GM12878 (cell line): ENCODE measurements around the gene IDS. TPM values are rescaled to one million over a fixed set of nuclear protein-coding genes. Genes with fewer than 3 reads are reported as not detected.
"Not testable (repeated sequence)": the region's sequence is repeated elsewhere in the genome, so short reads cannot be mapped to it uniquely, and the experiment has no call there.

ENCODE experiments used
- ATAC-seq: fragments of 200-7000 bp; cut with Tn5 transposase; 3 replicates; pipeline ENCODE4 v1.9.1; 2020; ENCODE audit warnings: mild to moderate bottlenecking, moderate library complexity
- BruUV-seq: library from RNA; stranded (reverse); fragments of 400-500 nt; replicated peaks from 2 replicates; lab custom pipeline; 2021; lab: Mats Ljungman, UMichigan
- CTCF ChIA-PET: fragments of 300-600 bp; sonication (Branson Sonifier 250); formaldehyde crosslinking; extraction: SDS; loops from one replicate; lab custom pipeline; 2021; ENCODE audit warnings: inconsistent platforms; lab: Yijun Ruan, JAX
- POLR2A ChIA-PET: fragments of 350-600 bp; formaldehyde crosslinking; extraction: SDS; loops from one replicate; lab custom pipeline; 2021; ENCODE audit warnings: inconsistent platforms; lab: Charles Lee
- RAD21 ChIA-PET: fragments of 300-600 bp; sonication (Branson Sonifier 250); formaldehyde crosslinking; loops from one replicate; lab custom pipeline; 2023; ENCODE audit warnings: antibody characterized with exemption; ENCODE audit not compliant: unreplicated experiment; lab: Charles Lee
- SMC1A ChIA-PET: fragments of 300-600 bp; sonication (Branson Sonifier 250); formaldehyde crosslinking; loops from one replicate; lab custom pipeline; 2023; ENCODE audit not compliant: unreplicated experiment, uncharacterized antibody; lab: Charles Lee
- DNase-seq: peaks from one replicate; pipeline ENCODE4 v3.0.0-alpha.2; 2011; ENCODE audit warnings: low read depth, low spot score
- FAIRE-seq: peaks from 3 replicates; lab custom pipeline; 2011; peaks lifted over from hg19 to GRCh38; lab: Jason Lieb, UNC
- H2AFZ ChIP-seq: 2 replicates; pipeline ENCODE4 v1.6.0; 2011; ENCODE audit warnings: low read depth, low read length, control low read depth; ENCODE audit not compliant: control insufficient read depth
- H3K27ac ChIP-seq: 2 replicates; pipeline ENCODE4 v1.5.1; 2011; ENCODE audit warnings: control low read depth; ENCODE audit not compliant: control insufficient read depth, insufficient read depth
- H3K27me3 ChIP-seq, 2 experiments: replicated peaks in 1 of 2; 2 replicates each; pipeline versions ENCODE4 v1.6.0 to v1.6.1; 2011; ENCODE audit warnings: low read length in 1 of 2; ENCODE audit not compliant: control insufficient read depth in 2 of 2, insufficient read depth in 2 of 2
- H3K36me3 ChIP-seq, 2 experiments: 2 replicates each; pipeline ENCODE4 v1.5.1; 2011; ENCODE audit warnings: low read length in 1 of 2; ENCODE audit not compliant: control insufficient read depth in 2 of 2, insufficient read depth in 2 of 2
- H3K4me1 ChIP-seq: 2 replicates; pipeline ENCODE4 v1.6.1; 2011; ENCODE audit warnings: mild to moderate bottlenecking, low read length, moderate library complexity, mixed read lengths; ENCODE audit not compliant: control insufficient read depth, insufficient read depth
- H3K4me2 ChIP-seq: 2 replicates; pipeline ENCODE4 v1.6.0; 2011; ENCODE audit warnings: control low read depth; ENCODE audit not compliant: control insufficient read depth, insufficient read depth
- H3K4me3 ChIP-seq: fragments of 200-600 bp; sonication (generic); 2 replicates; pipeline ENCODE4 v1.5.1; 2016
- H3K79me2 ChIP-seq: 2 replicates; pipeline ENCODE4 v1.6.0; 2011; ENCODE audit warnings: low read length; ENCODE audit not compliant: control insufficient read depth, insufficient read depth
- H3K9ac ChIP-seq: 2 replicates; pipeline ENCODE4 v1.8.0; 2011; ENCODE audit warnings: low read length, control low read depth, mixed read lengths; ENCODE audit not compliant: control insufficient read depth, insufficient read depth
- H3K9me3 ChIP-seq: replicated peaks from 3 replicates; pipeline ENCODE4 v1.5.1; 2011; ENCODE audit warnings: mild to moderate bottlenecking, low read length; ENCODE audit not compliant: control insufficient read depth, insufficient read depth
- H4K20me1 ChIP-seq: 2 replicates; pipeline ENCODE4 v1.6.0; 2011; ENCODE audit not compliant: control insufficient read depth, insufficient read depth
- WGBS: methylation state at CpG from one replicate; pipeline ENCODE4 v1.1.6; 2016; ENCODE audit warnings: low lambda C conversion rate; ENCODE audit not compliant: insufficient replicate concordance, insufficient coverage; ENCODE audit errors: missing lambda C conversion rate; 5-methylcytosine and 5-hydroxymethylcytosine counted together
- in situ Hi-C: fragments of 300-500 bp; cut with MboI; formaldehyde crosslinking; loops from 9 replicates; pipeline ENCODE4 v1.14.3; 2018; ENCODE audit warnings: mixed read lengths
- intact Hi-C: fragments of 100-400 bp; cut with micrococcal nuclease; formaldehyde crosslinking; loops from one replicate; pipeline ENCODE4 v1.14.2; 2022; ENCODE audit not compliant: unreplicated experiment
- polyA plus RNA-seq, 11 experiments: library from polyadenylated mRNA; depleted of rRNA in 4 of 11; unstranded in 6 of 11; stranded (reverse) in 5 of 11; fragments of >200 nt; fragmentation: Nextera tagmentation in 4 of 11; fragmentation: Illumina TruSeq in 1 of 11; extraction: Ambion mirVana in 4 of 11; extraction: Trizol in 1 of 11; gene quantifications; 1 replicate in 1 of 11; 2 replicates in 10 of 11; pipeline versions ENCODE4 v1.2.1 to v1.2.3, GENCODE V29; 2011 to 2016; ENCODE audit warnings: inconsistent platforms in 2 of 11, missing spikeins in 2 of 11, low read depth in 1 of 11
- total RNA-seq, 4 experiments: library from RNA; depleted of rRNA in 3 of 4; stranded (reverse); fragments of >200 nt in 3 of 4; fragmentation: Illumina TruSeq in 1 of 4; extraction: Trizol in 1 of 4; gene quantifications; 2 replicates each; pipeline versions ENCODE4 v1.2.1 to v1.2.3, GENCODE V29; 2013 to 2021

IDS gene
- total and polyA plus RNA-seq, 10 of the 15 experiments (the other 5 are each of a cell fraction or from before 2014, with no cell fraction given), result 6.1 to 79.1 (median 51.7) TPM

GRCh38 chrX:149551245-149551938 is 46.3 kb upstream of the IDS start:
- DNase-seq, H2AFZ ChIP-seq, H3K79me2 ChIP-seq, H3K36me3 ChIP-seq, intact Hi-C loops, in situ Hi-C loops, FAIRE-seq, H4K20me1 ChIP-seq, H3K27ac ChIP-seq, SMC1A ChIA-PET, CTCF ChIA-PET, RAD21 ChIA-PET, H3K4me1 ChIP-seq, H3K27me3 ChIP-seq, H3K9me3 ChIP-seq, BruUV-seq, H3K9ac ChIP-seq, H3K4me2 ChIP-seq, POLR2A ChIA-PET, H3K4me3 ChIP-seq: not testable (repeated sequence)
- ATAC-seq, result peak; percentile 71
- no CpG with 5 or more reads among the region's 4 CpGs for WGBS

- POLR2A ChIA-PET, H3K4me2 ChIP-seq, BruUV-seq, CTCF ChIA-PET, SMC1A ChIA-PET, H3K4me3 ChIP-seq, H3K79me2 ChIP-seq, DNase-seq, intact Hi-C loops, H3K9me3 ChIP-seq, H3K27me3 ChIP-seq, H3K4me1 ChIP-seq, H2AFZ ChIP-seq, H3K9ac ChIP-seq, RAD21 ChIA-PET, in situ Hi-C loops, H4K20me1 ChIP-seq, H3K27ac ChIP-seq, H3K36me3 ChIP-seq: not testable (repeated sequence)
- WGBS, result 40% methylated on average over 1 of the region's 1 CpG
- FAIRE-seq (peak; percentile 81), ATAC-seq (peak; percentile 8)
Measured at GRCh38 chrX:149550454-149550853, 45.3 kb upstream of the IDS start.

GRCh38 chrX:149549701-149550100 is 44.6 kb upstream of the IDS start, which contains the start of gene HSFX3:
Gene HSFX3 (minus strand): TSS chrX:149549924. CDS start chrX:149549852, 72 bp downstream.
- BruUV-seq, FAIRE-seq, RAD21 ChIA-PET, H3K4me3 ChIP-seq, H4K20me1 ChIP-seq, SMC1A ChIA-PET, H3K27ac ChIP-seq, POLR2A ChIA-PET, DNase-seq, intact Hi-C loops, H3K4me2 ChIP-seq, H3K9ac ChIP-seq, in situ Hi-C loops, H3K36me3 ChIP-seq, CTCF ChIA-PET, H3K79me2 ChIP-seq, H3K27me3 ChIP-seq, H3K4me1 ChIP-seq, H3K9me3 ChIP-seq, H2AFZ ChIP-seq, ATAC-seq: not testable (repeated sequence)
- WGBS, result 87% methylated on average over 2 of the region's 6 CpGs

GRCh38 chrX:149547782-149548181 is 42.7 kb upstream of the IDS start:
- BruUV-seq, result not testable (repeated sequence)

More at GRCh38 chrX:149547782-149548181, 42.7 kb upstream of the IDS start:
- H3K36me3 ChIP-seq, intact Hi-C loops, RAD21 ChIA-PET, H3K4me3 ChIP-seq, FAIRE-seq, POLR2A ChIA-PET, H3K4me2 ChIP-seq, ATAC-seq, H3K27ac ChIP-seq, SMC1A ChIA-PET, H2AFZ ChIP-seq, H3K9me3 ChIP-seq, H3K4me1 ChIP-seq, CTCF ChIA-PET, H4K20me1 ChIP-seq, H3K79me2 ChIP-seq, DNase-seq, H3K27me3 ChIP-seq, H3K9ac ChIP-seq, in situ Hi-C loops: not testable (repeated sequence)
- WGBS, result no CpG with 5 or more reads among the region's 3 CpGs
